GM19193 (cell line): ENCODE data around the gene CCDC73.

Source experiments
- POLR2A ChIP-seq: IDR thresholded peaks from 4 replicates; pipeline ENCODE4 v1.6.1; 2011; ENCODE audit not compliant: insufficient read depth, insufficient read length; ENCODE audit errors: extremely low read depth

CCDC73 gene

DNA sequence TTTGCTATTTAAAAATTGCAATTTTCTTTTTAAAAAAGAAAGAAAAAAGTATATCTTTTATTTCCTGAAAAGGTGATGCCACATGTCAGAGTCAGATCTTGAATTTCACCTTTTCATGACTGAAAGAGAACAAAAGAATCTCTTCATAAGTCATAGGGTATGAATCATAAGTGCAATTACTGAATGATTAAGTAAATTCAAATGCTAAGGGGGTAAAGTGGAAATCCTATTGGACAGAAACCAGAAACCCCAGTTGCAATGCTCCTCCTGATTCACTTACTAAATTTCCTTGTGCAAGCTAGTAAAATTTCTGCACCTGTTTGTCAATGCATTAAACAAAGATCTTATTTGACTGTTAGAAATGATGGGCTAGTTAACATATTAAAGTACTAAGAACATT lies 27.1 kb upstream of the CCDC73 start:
- TF ChIP-seq POLR2A = no peak

DNA sequence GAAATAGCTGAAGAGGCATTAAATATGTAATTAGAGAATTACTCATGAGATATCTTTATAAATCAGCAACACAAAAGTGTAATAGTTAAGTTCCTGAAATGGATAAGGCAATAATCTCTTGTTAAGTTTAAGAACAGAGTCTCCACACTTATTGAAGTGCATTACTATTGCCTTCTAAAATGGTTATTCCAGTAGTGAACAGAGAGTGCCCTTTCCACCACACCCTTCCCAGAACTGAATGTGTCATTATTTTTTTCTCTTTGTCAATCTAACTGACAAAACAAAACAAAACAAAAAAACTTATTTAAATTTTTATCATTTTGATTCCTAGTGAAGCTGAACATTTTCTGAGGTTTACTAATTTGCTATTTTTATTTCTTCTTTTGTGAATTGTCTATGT lies 26.0 kb upstream of the CCDC73 start:
- TF ChIP-seq POLR2A = no peak

DNA sequence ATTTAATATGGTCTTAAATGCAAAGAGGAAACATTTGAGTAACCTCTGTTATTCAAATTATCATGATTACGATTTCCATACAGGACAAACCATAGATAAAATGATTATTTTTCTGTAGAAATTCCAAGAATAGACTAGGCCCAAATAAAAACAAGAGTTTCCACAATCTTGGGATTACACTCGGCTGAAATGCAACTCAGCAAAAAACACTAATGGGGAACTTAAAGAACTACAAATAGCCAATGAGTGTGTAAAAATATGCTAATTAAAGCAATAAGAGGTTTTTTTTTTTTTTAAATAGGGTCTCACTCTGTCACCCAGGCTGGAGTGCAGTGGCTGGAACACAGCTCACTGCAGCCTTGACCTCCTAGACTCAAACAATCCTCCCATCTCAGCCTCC lies 24.7 kb upstream of the CCDC73 start:
- no peak for TF ChIP-seq POLR2A

DNA sequence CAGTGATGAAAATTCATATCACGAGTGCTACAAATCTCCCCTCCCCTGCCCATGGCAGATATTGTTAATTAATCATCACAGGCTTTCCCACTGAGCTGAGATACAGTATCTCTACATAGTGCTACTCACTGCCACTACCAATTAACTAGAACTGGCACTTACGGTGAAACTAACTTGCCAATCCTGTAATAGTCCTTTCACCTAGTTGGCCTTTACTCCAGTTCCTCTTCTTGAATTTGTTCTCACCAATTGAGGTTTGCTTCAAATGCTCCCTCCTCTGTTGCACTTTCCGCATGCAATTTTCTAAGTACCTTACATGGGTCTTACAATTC lies 23.4 kb upstream of the CCDC73 start:
- TF ChIP-seq POLR2A = no peak

DNA sequence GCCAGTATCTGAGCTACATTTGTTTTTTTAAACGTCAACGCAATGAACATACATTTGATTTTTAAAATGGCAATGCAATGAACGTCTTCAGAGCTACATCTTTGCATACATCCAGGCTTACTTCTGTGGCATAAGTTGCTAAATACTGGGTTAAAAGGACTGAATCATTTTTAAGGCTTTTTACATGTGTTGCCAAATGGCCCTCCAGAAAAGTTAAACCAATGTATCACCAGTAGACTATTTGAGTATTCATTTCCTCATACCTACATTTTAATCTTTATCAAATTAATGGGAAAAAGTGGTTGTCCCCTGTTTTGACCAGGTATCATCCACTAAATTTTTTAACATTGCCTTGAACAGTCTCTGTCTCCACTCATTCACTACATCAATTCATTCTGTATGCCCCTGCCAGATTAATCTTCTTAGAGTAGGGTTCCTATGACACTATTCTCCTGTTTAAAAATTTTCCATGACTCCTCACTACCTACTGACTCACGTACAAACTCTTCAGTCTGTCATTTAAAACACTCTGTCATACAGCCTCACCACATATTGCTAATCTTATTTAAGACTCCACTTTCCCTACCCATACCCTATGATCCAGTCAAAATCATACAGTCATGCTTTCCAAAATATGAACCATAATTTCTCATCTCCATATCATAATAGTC lies 22.9 kb upstream of the CCDC73 start:
- no peak for TF ChIP-seq POLR2A

DNA sequence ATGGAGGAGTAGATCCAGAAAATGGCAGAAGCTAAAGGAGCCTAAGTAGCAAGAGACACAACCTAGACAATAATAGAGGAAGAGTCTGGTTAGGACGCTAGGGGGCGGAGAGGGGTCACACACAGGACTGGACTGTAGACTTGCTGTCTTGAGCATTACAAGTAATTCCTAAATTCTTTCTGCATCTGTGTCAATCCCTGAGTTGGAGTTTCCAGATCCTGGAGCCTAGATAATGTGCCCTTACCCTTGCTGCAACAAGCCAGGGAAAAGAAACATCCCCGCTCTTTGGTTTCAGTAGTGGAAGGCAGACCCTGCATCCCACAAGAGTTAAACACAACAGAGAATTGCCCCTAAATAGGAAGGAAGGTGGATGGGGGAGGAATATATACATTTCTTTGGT lies 14.9 kb upstream of the CCDC73 start:
- TF ChIP-seq POLR2A = no peak

DNA sequence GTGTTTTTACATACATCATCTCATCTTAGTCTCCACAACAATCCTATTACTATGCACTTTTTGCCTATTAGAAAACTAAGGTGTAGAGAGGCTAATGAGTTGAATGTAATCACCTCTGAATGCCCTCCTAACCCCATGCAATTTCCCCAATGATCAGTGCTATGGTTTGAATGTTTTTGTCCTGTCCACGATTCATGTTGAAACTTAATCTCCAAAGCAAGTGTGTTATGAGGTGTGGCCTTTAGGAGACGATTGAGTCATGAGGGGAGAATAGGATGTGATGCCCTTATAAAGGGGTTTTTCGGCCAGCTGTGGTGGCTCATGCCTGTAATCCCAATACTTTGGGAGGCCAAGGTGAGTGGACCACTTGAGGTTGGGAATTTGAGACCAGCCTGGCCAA lies 2.0 kb upstream of the CCDC73 start:
- TF ChIP-seq POLR2A = no peak

DNA sequence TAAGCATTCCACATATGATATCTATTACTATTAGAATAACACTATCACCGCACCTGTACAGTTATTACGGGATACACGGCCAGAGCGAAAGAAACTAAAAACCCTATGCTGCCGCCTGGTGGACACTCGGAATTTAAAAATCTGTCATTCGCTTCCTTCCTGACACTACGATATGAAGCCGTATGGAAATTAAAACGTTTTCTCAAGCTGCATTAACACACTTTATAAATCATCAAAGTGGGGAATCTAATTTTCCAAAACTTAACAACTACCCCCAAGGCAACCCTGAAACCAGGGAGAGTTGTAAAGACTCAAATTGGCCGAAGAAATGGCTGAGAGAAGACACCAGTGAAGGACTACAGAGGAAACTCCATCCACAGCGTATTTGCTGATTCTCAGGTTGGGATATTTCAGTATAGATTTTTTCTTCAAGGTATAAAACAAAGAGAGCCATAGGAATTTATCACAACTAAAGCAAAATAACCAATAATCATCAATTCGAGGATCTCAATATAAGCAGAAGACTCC lies 1.4 kb downstream of the CCDC73 start:
- TF ChIP-seq POLR2A = no peak

DNA sequence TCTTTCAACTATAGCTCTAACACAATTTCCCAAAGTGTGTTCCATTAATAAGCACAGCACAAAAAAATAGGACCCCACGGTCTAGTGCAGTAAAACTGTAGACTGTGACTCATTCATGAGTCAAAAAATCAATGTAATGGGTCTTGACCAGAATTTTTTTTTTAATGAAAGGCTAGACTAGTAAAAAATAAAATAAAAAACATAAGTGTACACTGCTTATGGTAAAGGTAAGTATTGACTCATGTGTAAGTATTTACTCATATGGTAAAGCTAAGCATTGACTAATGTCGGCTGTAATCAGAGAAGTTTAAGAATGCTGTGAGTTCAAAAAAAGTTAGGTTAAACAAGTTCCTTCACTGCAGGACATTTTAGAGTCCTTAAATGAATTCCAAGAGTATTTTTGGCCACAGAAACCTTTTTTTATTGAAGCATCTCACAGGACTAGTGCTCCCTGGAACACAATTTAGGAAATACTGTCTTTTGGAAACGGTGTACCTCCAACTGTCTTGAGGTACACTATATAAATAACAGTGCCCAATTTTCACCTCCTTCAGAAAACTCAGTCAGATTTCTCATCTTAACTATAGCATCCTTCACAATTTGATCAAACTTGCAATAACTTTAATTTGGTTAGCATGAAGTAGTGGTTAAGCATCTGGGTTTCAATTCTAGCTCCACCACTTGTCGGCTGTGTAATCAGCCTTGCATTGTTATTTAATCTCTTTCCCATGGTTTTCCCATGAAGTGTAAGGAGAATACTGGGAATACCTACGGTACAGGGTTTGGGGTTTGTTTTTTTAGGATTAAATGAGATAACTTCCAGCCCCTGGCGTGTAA lies 2.1 kb downstream of the CCDC73 start:
- TF ChIP-seq POLR2A = no peak

DNA sequence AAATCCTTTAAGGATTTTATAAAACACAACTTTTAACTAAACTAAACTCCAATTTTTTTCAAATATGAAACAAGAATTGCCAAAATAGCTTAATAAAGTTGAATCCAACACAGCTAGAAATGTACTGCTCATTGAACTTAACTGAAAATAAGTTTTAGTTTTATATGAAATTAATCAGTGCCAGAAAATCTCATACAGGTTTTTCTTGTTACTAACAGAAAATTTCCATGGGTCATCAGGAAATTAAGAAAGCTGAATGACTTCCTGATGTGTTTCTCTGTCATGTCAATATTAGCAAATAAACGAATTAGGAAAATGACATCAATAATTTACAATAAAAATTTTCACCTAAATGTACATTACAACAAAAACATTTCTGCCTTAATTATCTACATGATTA lies 3.5 kb downstream of the CCDC73 start:
- no peak for TF ChIP-seq POLR2A

DNA sequence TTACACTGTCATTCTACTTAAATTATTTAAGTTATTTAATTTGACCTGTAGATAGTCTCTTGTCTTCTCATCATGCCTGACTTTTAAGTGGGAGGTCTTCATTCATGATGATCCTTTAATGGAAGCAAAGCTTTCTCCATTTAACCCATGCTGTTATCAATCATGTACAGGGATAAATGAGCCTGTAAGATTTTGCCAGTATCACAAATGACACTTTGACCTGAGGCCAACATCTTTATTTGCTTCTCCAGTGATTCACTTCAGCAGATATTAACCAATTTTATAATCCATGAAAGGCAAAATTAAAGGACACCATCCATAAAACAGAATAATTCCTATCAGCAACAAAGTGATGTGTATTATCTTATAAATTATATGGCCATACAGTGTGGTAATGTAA lies 7.7 kb downstream of the CCDC73 start:
- no peak for TF ChIP-seq POLR2A

DNA sequence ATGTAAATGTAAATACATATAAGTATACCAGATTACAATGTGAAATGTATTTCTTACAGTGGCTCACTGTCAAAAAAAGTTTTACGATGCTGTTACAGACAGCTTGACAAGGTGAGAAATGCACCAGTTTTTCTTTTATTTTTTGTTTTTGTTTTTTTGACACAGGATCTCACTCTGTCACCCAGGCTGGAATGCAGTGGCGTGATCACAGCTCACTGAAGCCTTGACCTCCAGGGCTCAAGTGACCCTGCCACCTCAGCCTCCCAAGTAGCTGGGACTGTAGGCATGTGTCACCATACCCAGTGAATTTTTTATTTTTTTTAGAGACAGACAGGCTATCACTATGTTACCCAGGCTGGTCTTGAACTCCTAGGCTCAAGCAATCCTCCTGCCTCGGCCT lies 9.2 kb downstream of the CCDC73 start:
- no peak for TF ChIP-seq POLR2A

DNA sequence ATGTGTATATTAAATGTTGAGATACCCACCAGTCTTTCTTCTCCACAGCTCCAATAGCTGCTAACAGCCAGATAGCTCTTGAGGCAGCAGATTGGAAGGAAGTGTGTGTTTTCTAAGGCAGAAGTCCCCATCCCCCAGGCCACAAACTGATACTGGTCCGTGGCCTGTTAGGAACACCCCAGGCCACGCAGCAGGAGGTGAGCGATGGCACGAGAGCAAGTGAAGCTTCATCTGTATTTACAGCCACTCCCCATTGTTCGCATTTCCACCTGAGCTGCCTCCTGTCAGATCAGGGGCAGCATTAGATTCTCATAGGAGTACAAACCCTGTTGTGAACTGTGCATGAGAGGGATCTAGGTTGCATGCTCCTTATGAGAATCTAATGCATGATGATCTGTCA lies 12.7 kb downstream of the CCDC73 start:
- no peak for TF ChIP-seq POLR2A

DNA sequence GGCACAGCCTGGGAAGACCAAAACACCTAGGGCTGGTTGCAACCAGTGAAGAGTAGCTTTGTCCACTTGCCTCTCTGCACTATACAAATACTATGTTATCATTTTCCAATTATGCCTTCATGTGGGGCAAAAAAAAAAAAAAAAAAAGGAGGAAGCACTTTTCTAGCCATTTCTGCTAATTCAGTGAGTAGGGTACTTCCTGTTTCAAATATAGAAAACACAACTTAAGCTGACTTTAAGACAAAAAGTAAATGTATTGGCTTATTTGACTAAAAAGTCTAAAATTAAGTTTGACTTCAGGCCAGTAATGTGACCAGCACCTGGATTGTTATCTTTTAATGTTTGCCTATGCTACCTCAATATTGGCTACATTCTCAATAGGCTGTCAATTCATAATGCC lies 15.3 kb downstream of the CCDC73 start:
- TF ChIP-seq POLR2A = no peak

DNA sequence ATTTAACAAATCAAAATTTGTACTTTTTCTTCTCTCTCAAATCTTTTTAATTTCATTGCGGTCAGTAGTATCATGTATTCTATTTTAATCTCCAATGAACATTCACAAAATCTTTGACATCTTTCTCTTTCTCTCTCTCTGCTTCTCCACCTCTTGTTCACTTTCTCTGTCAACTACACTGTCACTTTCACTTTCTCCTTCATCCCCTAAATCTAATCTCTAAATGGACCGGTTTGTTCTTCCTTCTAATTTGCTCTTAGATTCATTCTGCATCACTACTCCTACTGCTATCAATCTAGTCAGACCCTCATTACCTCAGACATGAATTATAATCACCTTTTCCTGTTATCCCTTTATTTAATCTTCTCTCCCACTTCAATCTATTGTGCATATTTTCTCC lies 18.6 kb downstream of the CCDC73 start:
- no peak for TF ChIP-seq POLR2A

DNA sequence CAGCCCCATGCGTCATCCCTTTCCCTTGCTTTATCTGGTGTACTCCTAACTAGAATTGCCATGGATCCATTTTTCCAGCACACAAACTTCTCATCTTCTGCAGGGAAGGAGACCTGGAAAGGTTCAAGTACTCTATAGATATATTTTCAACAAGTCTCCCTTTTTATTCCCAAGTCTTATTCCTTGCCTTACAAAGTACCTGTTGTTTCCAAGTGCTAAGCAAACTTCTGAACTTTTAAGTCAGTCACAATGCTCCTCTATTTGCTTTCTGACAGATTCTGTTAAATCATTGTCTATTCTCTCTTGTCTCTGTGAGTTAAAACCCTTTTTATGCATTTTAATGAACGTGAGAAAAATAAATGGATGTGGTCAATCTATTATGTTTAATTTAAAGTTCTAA lies 20.4 kb downstream of the CCDC73 start:
- TF ChIP-seq POLR2A = no peak
